GM19239 (cell line): ENCODE measurements around the gene VAV1.
"Not testable (repeated sequence)": the region's sequence is repeated elsewhere in the genome, so short reads cannot be mapped to it uniquely, and the experiment has no call there.

Experiments
- DNase-seq: peaks from one replicate; pipeline ENCODE4 v3.0.0; 2011; ENCODE audit warnings: low spot score; ENCODE audit not compliant: insufficient read length
- FAIRE-seq: peaks from 2 replicates; lab custom pipeline; 2011; peaks lifted over from hg19 to GRCh38; lab: Jason Lieb, UNC

Gene VAV1

DNA sequence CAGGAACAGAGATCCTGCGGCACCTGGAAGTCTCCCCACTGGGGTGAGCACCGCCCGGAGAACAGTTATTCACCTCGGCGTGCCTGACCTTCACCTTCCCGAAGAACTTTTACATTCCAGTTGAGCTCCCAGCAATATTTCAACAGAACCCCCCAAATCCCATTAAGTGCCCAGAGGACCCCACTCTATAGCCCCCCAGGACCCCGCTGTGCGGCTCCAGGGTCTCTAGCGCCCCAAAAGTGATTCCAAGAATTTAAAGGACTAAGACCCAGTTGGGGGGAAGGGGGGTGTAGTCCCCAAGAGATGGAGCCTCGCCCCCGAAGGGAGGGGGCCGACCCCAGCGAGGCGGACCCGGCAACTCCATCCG is 35.6 kb upstream of the VAV1 start:
- FAIRE-seq: no peak
- DNase-seq: no peak

GRCh38 chr19:6737284-6737872 is 35.1 kb upstream of the VAV1 start, which contains the start of gene GPR108:
TSS of gene GPR108 (minus strand) at chr19:6737580. CDS start at chr19:6737576, 4 bp downstream.
- peak; percentile 96 for DNase-seq
- no peak for FAIRE-seq

GRCh38 chr19:6737873-6738786 is 34.4 kb upstream of the VAV1 start:
- peak; percentile 100 for FAIRE-seq
- DNase-seq: peak; percentile 69

GRCh38 chr19:6738787-6739389 is 33.6 kb upstream of the VAV1 start:
- FAIRE-seq (no peak), DNase-seq (no peak)

DNA sequence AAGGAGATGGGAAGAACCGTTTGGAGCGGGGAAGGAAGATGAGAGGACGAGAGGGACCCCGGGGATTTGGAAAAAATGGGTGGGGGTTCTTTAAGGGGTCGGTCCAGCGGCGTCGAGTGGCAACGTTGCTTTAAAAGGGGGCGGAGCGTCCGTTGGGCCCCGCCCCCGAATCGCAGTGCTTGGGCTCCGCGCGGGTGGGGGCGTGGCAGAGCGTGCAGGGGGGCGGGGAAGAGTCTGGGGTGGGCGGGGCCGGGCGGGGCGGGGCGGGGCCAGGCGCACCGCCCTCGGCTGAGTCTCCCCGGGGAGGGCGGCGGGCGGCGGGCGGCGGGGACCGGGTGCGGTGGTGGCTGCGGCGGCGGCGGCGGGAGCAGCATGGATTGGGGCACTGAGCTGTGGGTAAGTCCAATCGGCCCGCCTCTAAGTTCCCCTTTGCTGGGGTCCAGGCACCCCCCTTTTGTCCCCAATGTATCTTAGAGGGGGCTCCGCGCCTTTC is 33.1 kb upstream of the VAV1 start, which contains the start of gene TRIP10:
TSS of gene TRIP10 (plus strand) at position 291 of the 493 bp plus-strand sequence. CDS start at position 373, 82 bp downstream.
- DNase-seq (peak; percentile 74), FAIRE-seq (peak; percentile 95)

- DNase-seq: no peak
- no peak for FAIRE-seq
Measured at GRCh38 chr19:6739883-6740588, 32.5 kb upstream of the VAV1 start.

GRCh38 chr19:6740589-6741343 is 31.7 kb upstream of the VAV1 start:
- DNase-seq: no peak

GRCh38 chr19:6743066-6743465 is 29.4 kb upstream of the VAV1 start:
- FAIRE-seq (no peak), DNase-seq (no peak)

More at GRCh38 chr19:6740589-6741343, 31.7 kb upstream of the VAV1 start:
- peak; percentile 83 for FAIRE-seq

DNA sequence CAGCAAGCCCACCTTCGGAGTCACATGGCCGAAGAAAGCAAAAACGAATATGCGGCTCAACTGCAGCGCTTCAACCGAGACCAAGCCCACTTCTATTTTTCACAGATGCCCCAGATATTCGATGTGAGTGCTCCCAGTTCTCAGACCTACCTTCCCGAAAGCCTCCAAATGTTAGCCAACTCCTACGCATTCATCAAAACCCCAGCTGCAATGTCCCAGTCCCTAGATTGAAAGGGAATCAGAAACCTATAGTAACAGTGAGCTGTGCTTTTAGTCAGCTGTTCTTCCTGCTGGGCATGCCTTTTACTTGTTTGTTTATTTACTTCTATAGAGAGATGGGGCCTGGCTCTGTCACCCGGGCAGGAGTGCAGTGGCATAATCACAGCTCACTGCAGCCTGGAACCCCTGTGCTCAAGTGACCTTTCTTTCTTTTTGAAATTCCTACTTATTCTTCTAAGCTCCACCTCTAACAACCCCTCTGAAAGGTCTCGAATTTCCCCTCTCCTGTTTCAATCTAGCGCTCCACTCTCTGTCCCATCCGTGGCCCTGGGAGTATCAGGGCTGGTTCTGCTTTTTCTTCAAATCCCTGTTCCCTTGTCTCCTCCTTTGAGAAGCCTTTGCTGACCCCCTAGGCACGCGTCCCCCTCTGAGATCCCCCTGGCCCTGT is 28.7 kb upstream of the VAV1 start:
- FAIRE-seq: peak; percentile 26

DNA sequence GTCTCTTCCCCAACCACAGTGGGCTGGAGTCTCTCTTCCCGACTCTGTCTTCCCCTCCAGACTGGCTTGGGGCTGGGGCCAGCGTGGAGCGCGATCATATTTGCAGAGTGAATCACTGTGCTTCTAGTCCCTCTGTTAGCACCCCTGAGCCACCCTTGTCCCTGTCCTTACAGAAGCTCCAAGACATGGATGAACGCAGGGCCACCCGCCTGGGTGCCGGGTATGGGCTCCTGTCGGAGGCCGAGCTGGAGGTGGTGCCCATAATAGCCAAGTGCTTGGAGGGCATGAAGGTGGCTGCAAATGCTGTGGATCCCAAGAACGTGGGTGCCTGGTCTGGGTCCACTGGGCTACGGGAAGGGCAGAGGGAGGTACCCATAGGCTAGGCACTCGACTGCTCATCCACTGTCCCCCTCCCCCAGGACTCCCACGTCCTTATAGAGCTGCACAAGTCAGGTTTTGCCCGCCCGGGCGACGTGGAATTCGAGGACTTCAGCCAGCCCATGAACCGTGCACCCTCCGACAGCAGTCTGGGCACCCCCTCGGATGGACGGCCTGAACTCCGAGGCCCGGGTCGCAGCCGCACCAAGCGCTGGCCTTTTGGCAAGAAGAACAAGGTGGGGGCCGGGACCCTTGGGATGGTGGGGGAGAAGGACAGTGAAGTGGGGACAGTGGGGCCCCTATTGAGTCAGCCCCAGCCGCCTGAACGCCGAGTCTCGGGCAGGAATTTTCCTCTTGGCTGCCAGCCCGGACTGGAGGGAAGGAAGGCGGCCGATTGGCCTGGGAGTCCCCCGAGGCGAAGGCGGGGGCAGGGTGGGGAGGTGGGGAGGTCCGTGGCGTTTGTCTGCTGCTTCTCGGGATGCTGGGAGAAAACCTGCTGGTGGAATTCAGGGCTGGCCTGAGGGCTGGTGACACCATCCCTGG is 27.9 kb upstream of the VAV1 start:
- DNase-seq: no peak
- FAIRE-seq: no peak

More for the DNA sequence above, 28.7 kb upstream of the VAV1 start:
- no peak for DNase-seq

- no peak for FAIRE-seq
- DNase-seq: no peak
Measured at GRCh38 chr19:6745965-6746364, 26.5 kb upstream of the VAV1 start.

- not testable (repeated sequence) for FAIRE-seq, DNase-seq
Measured at GRCh38 chr19:6748543-6748942, 24.0 kb upstream of the VAV1 start.

DNA sequence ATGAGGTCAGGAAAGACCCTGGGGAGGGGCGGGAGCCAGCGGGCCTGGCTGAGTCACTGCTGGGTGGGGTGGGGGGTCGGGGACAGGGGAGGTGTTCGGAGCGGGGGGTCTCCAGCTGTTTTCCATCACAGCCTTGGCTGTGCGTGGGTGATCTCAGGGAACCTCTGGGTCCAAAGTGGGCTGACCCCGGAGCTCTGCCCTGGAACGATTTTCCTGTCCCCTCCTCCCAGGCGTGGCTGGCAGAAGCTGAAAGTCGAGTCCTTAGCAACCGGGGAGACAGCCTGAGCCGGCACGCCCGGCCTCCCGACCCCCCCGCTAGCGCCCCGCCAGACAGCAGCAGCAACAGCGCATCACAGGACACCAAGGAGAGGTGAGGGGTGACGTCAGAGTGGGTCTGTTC is 22.4 kb upstream of the VAV1 start:
- DNase-seq: no peak
- no peak for FAIRE-seq

GRCh38 chr19:6751189-6751588 is 21.3 kb upstream of the VAV1 start:
- FAIRE-seq (no peak), DNase-seq (no peak)

DNA sequence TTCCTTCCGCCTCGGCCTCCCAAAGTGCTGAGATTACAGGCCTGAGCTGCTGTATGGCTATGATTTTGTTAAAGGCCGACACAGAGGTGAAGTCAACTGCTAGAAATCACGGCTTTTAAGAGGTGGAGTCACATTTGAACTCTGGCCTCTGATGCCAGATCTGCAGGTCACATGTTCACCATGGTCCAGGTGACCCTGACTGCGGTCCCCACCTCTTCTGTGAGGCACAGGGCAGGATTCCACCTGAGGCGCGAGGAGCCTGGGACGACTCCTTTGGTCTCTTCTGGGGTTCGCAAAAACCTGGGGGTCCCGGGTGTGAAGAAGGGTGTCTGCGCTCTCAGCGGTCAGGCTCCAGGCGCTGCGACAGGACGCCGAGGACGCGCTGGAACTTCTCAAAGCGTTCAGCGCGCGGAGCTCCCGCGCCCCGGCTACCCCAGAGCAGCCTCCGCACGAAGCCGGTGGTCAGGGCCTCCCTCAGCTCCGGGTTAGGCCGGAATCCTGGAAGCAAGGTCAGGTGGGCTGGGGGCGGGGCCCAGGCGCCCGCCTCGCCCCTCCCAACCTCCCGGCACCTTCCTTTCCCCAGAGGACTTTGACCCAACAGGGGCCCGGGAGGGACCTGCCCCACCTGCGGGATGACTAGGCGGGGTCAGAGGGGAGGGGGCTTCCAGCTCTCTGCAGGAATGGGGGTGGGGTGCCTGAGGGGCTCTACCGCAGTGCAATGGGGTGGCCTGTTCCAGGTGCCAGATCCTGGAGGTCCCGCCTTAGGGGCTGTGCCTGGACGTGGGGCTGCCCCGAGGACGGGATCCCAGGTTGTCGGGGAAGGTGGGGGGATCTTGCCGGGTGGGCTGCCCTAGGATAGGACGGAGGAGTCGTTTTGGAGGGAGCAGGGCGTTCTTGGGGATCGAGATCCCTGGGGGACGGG is 20.0 kb upstream of the VAV1 start:
- FAIRE-seq (no peak), DNase-seq (no peak)

DNA sequence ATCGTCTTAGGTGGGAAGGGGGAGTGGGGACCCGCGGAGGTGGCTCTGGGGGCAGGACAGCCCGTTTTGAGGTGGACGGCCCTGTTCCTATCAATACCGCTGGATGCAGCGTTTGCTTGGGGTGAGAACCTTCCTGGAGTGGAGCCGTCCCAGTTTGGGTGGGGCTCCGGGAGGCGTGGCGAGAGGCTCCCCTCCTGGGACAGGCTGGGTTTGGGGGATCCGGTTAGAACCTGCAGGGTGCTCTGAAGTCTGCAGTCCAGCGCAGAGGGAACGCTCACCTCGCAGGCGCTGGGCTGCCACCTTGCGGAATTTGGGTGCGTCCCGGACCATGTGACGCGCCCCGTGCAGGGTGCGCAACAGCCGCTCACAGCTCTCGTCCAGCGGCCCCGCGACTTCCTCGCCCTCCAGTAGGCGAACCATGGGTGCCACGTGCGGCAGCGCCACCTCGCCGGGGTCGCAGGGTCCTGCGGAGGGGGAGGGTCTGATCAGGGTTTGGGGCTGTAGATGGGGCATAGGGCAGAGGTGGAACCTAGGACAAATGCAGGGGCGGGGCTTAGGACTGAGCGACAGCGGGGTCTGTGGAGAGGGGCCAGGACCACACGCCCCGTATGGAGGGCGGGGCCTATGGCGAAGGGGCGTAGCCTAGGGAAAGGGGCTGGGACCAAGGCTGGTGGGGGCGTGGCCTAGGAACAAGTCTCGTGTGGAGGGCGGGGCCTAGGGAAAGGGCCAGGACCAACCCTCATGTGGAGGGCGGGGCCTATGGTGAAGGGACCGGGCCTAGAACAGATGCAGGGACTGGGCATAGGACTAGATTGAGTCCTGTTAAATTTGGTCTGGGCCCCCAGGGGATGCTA is 19.1 kb upstream of the VAV1 start:
- FAIRE-seq (peak; percentile 99), DNase-seq (peak; percentile 99)
